PFSK-1 (cell line): ENCODE data around the gene CRISPLD2.

ENCODE experiments used
- FOXP2 ChIP-seq: optimal IDR thresholded peaks from 2 replicates; pipeline ENCODE3; 2011; ENCODE audit warnings: borderline replicate concordance, control low read depth, inconsistent platforms; ENCODE audit not compliant: insufficient read depth; ENCODE audit errors: extremely low read length, extremely low read depth
- POLR2AphosphoS5 ChIP-seq: IDR thresholded peaks from 2 replicates; pipeline ENCODE4 v1.6.1; 2012; ENCODE audit warnings: low read depth, mild to moderate bottlenecking, control low read depth, low read length, moderate library complexity
- REST ChIP-seq, 2 experiments: IDR thresholded peaks; 2 replicates each; pipeline versions ENCODE4 v1.6.1 to v1.8.0; 2011 to 2012; ENCODE audit warnings: low read depth in 2 of 2, low read length in 2 of 2, control low read depth in 1 of 2, inconsistent platforms in 1 of 2, mild to moderate bottlenecking in 1 of 2, moderate library complexity in 1 of 2; ENCODE audit not compliant: insufficient read depth in 1 of 2
- SIN3A ChIP-seq: IDR thresholded peaks from 2 replicates; pipeline ENCODE4 v1.6.1; 2012; ENCODE audit warnings: mild to moderate bottlenecking, low read length, moderate library complexity, borderline replicate concordance; ENCODE audit not compliant: insufficient read depth
- TAF1 ChIP-seq: IDR thresholded peaks from 2 replicates; pipeline ENCODE4 v1.6.1; 2012; ENCODE audit warnings: low read length, control low read depth, borderline replicate concordance; ENCODE audit not compliant: insufficient read depth

Gene CRISPLD2

GRCh38 chr16:84826558-84826941, 6.8 kb downstream of the CRISPLD2 start:
- TF ChIP-seq FOXP2 (no peak), REST (IDR thresholded peaks at IDR 0.05; ENCODE audit: insufficient read depth in 1 of 2, low read depth in 2 of 2, low read length in 2 of 2) (no peak), TAF1 (no peak), SIN3A (no peak), POLR2AphosphoS5 (no peak)

- TF ChIP-seq POLR2AphosphoS5 (no peak), TAF1 (no peak)
These were observed 7.4 kb downstream of the CRISPLD2 start for GRCh38 chr16:84827131-84827574.

GRCh38 chr16:84827897-84828296, 8.1 kb downstream of the CRISPLD2 start:
- TF ChIP-seq FOXP2 (no peak), SIN3A (no peak), POLR2AphosphoS5 (no peak), REST (IDR thresholded peaks at IDR 0.05; ENCODE audit: insufficient read depth in 1 of 2, low read depth in 2 of 2, low read length in 2 of 2) (no peak), TAF1 (no peak)

- TF ChIP-seq SIN3A (no peak), TAF1 (no peak), REST (IDR thresholded peaks at IDR 0.05; ENCODE audit: insufficient read depth in 1 of 2, low read depth in 2 of 2, low read length in 2 of 2) (no peak), POLR2AphosphoS5 (no peak), FOXP2 (no peak)
These were observed 8.5 kb downstream of the CRISPLD2 start for GRCh38 chr16:84828322-84828721.

- no peak for TF ChIP-seq REST (IDR thresholded peaks at IDR 0.05; ENCODE audit: insufficient read depth in 1 of 2, low read depth in 2 of 2, low read length in 2 of 2)
- no peak for TF ChIP-seq TAF1
- TF ChIP-seq SIN3A: no peak
- TF ChIP-seq FOXP2: no peak
- no peak for TF ChIP-seq POLR2AphosphoS5
These were observed 9.6 kb downstream of the CRISPLD2 start for GRCh38 chr16:84829168-84829965.
